Measurements from ENCODE around the gene PIGR. TPM values are rescaled to one million over a fixed set of nuclear protein-coding genes. Genes with fewer than 3 reads are reported as not detected.

The PIGR gene
- total and polyA plus RNA-seq, 9 of the 15 experiments (the other 6 are each of a cell fraction or from before 2014, with no cell fraction given) = 0.01 to 1.5 (median 0.03) TPM; not detected in 4

- TF ChIP-seq, protein P1, sequence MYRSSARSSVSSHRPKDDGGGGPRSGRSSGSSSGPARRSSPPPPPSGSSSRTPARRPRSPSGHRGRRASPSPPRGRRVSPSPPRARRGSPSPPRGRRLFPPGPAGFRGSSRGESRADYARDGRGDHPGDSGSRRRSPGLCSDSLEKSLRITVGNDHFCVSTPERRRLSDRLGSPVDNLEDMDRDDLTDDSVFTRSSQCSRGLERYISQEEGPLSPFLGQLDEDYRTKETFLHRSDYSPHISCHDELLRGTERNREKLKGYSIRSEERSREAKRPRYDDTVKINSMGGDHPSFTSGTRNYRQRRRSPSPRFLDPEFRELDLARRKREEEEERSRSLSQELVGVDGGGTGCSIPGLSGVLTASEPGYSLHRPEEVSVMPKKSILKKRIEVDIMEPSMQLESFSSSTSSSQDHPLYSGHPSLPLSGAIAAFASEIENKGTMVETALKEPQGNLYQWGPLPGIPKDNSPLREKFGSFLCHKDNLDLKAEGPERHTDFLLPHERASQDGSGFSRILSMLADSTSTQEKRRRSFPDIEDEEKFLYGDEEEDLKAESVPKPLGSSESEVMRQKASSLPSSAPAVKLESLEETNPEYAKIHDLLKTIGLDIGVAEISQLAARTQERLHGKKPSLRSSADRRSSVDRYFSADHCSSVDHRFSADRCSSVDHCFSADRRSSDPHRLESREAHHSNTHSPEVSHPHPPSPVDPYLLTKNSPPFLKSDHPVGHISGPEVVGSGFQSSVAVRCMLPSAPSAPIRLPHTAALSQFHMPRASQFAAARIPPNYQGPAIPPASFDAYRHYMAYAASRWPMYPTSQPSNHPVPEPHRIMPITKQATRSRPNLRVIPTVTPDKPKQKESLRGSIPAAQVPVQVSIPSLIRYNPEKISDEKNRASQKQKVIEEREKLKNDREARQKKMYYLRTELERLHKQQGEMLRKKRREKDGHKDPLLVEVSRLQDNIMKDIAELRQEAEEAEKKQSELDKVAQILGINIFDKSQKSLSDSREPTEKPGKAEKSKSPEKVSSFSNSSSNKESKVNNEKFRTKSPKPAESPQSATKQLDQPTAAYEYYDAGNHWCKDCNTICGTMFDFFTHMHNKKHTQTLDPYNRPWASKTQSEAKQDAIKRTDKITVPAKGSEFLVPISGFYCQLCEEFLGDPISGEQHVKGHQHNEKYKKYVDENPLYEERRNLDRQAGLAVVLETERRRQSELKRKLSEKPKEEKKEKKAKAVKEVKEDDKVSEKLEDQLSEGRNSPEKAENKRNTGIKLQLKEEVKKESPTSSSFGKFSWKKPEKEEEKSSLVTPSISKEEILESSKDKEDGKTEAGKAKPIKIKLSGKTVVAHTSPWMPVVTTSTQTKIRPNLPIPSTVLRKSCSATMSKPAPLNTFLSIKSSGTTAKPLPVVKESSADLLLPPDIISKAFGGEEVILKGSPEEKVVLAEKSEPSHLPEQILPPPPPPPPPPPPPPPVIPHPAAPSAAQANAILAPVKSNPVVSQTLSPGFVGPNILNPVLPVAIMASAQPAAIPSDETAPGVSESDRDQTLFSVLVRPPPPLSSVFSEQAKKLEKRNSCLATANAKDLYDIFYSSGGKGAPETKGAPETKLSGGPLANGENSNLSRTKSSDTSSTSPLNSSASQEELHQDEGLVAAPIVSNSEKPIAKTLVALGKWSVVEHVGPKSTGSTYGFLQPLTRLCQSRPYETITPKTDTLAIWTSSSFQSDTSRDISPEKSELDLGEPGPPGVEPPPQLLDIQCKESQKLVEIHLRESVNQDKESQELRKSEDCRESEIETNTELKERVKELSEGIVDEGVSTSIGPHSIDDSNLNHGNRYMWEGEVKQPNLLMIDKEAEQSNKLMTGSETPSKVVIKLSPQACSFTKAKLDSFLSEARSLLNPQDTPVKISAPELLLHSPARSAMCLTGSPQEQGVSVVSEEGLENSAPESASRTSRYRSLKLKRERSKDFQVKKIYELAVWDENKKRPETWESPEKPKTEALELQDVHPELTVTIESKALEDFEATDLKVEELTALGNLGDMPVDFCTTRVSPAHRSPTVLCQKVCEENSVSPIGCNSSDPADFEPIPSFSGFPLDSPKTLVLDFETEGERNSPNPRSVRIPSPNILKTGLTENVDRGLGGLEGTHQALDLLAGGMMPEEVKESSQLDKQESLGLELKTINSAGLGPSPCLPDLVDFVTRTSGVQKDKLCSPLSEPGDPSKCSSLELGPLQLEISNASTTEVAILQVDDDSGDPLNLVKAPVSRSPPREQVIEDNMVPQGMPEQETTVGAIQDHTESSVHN (IDR thresholded peaks at IDR 0.05; ENCODE audit: borderline replicate concordance in 1 of 2, low read depth in 1 of 2) = no peak
- TF ChIP-seq NFIX (CRISPR knock-in tag; IDR thresholded peaks at IDR 0.05; ENCODE audit: low read depth) (no peak), EGR1 (conservative IDR thresholded peaks at IDR 0.05) (no peak), CHCHD3 (CRISPR knock-in tag; IDR thresholded peaks at IDR 0.05) (no peak), SAFB2 (IDR thresholded peaks at IDR 0.05; ENCODE audit: borderline replicate concordance, low read depth, low read length, severe bottlenecking) (no peak), CBFB (CRISPR knock-in tag; IDR thresholded peaks at IDR 0.05) (no peak), TRIM28 (IDR thresholded peaks at IDR 0.05) (no peak), KLF16 (IDR thresholded peaks at IDR 0.05) (peak; percentile 20; the same call in 1 of the 2 replicates), ETV1 (tag; conservative IDR thresholded peaks at IDR 0.05; ENCODE audit: low read depth) (peak; percentile 21; the same call in 1 of the 2 replicates), SOX6 (IDR thresholded peaks at IDR 0.05) (peak; percentile 49; the same call in 1 of the 2 replicates), NR2C1 (IDR thresholded peaks at IDR 0.05) (no peak), NR2C1 (tag; IDR thresholded peaks at IDR 0.05) (no peak), KLF6 (CRISPR knock-in tag; IDR thresholded peaks at IDR 0.05; ENCODE audit: borderline replicate concordance) (no peak), KLF13 (tag; IDR thresholded peaks at IDR 0.05; ENCODE audit: borderline replicate concordance, low read depth) (no peak), HNRNPLL (IDR thresholded peaks at IDR 0.05; ENCODE audit: low read depth, low read length, poor library complexity, severe bottlenecking) (no peak), RAD51 (IDR thresholded peaks at IDR 0.05; ENCODE audit: borderline replicate concordance, low read depth) (no peak)
- TF ChIP-seq, protein P2, sequence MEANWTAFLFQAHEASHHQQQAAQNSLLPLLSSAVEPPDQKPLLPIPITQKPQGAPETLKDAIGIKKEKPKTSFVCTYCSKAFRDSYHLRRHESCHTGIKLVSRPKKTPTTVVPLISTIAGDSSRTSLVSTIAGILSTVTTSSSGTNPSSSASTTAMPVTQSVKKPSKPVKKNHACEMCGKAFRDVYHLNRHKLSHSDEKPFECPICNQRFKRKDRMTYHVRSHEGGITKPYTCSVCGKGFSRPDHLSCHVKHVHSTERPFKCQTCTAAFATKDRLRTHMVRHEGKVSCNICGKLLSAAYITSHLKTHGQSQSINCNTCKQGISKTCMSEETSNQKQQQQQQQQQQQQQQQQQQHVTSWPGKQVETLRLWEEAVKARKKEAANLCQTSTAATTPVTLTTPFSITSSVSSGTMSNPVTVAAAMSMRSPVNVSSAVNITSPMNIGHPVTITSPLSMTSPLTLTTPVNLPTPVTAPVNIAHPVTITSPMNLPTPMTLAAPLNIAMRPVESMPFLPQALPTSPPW (CRISPR knock-in tag; IDR thresholded peaks at IDR 0.05) = peak; percentile 35; the same call in 1 of the 2 replicates
- TF ChIP-seq, protein P3, sequence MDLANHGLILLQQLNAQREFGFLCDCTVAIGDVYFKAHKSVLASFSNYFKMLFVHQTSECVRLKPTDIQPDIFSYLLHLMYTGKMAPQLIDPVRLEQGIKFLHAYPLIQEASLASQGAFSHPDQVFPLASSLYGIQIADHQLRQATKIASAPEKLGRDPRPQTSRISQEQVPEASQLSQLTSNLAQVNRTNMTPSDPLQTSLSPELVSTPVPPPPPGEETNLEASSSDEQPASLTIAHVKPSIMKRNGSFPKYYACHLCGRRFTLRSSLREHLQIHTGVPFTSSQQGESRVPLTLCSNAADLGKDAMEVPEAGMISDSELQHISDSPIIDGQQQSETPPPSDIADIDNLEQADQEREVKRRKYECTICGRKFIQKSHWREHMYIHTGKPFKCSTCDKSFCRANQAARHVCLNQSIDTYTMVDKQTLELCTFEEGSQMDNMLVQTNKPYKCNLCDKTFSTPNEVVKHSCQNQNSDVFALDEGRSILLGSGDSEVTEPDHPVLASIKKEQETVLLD (IDR thresholded peaks at IDR 0.05) = peak; percentile 50; the same call in 1 of the 2 replicates
Measured at GRCh38 chr1:206941766-206942418, 4.4 kb downstream of the PIGR start (continued).
